Memory B cell (primary cell): ENCODE measurements around the gene CHP2.

Experiments
- ATAC-seq: fragments of 150-1000 bp; cut with Tn5 transposase; 2 replicates; pipeline ENCODE4 v1.10.0; 2021; ENCODE audit warnings: low read depth, mild to moderate bottlenecking, moderate library complexity
- DNase-seq, 2 donors: peaks; one replicate each; pipeline ENCODE4 v3.0.0; 2022; ENCODE audit warnings: low spot score in 2 of 2
- H3K27ac Mint-ChIP-seq: one replicate; pipeline ENCODE4 v1.8.0; 2022; ENCODE audit warnings: mild to moderate bottlenecking, moderate library complexity, mixed read lengths
- H3K27me3 Mint-ChIP-seq: one replicate; pipeline ENCODE4 v1.8.0; 2022; ENCODE audit warnings: mixed read lengths
- H3K36me3 Mint-ChIP-seq: one replicate; pipeline ENCODE4 v1.8.0; 2022; ENCODE audit warnings: mild to moderate bottlenecking, mixed read lengths
- H3K4me1 Mint-ChIP-seq: one replicate; pipeline ENCODE4 v1.8.0; 2022; ENCODE audit warnings: mixed read lengths
- H3K4me3 Mint-ChIP-seq: one replicate; pipeline ENCODE4 v1.8.0; 2022; ENCODE audit warnings: mild to moderate bottlenecking, moderate library complexity, mixed read lengths
- H3K9me3 Mint-ChIP-seq: one replicate; pipeline ENCODE4 v1.8.0; 2022; ENCODE audit warnings: mixed read lengths

The CHP2 gene

GRCh38 chr16:23765933-23766332 lies 11.1 kb downstream of the CHP2 start:
- no peaks in the 10 kb centered on the region for H3K4me1 Mint-ChIP-seq
- no peaks in the 10 kb centered on the region for H3K9me3 Mint-ChIP-seq
- no peak overlapping the region for H3K4me3 Mint-ChIP-seq
- ATAC-seq (no peak), DNase-seq (no peak)
- H3K27ac Mint-ChIP-seq = no peak overlapping the region
- no peaks in the 10 kb centered on the region for H3K36me3 Mint-ChIP-seq
- peaks cover 5% of the 10 kb centered on the region for H3K27me3 Mint-ChIP-seq

- DNase-seq (no peak), ATAC-seq (no peak)
- no peaks in the 10 kb centered on the region for H3K9me3 Mint-ChIP-seq
- no peaks in the 10 kb centered on the region for H3K36me3 Mint-ChIP-seq
- peaks cover under 1% of the 10 kb centered on the region for H3K27me3 Mint-ChIP-seq
- H3K4me1 Mint-ChIP-seq = peaks cover 5% of the 10 kb centered on the region
- no peak overlapping the region for H3K27ac Mint-ChIP-seq
- H3K4me3 Mint-ChIP-seq = no peak overlapping the region
Observed at GRCh38 chr16:23768581-23768980, 13.8 kb downstream of the CHP2 start.

GRCh38 chr16:23771027-23771426 lies 16.2 kb downstream of the CHP2 start:
- Mint-ChIP-seq H3K36me3 (no peaks in the 10 kb centered on the region), H3K27ac (no peak overlapping the region), H3K27me3 (peaks cover 1% of the 10 kb centered on the region), H3K4me3 (no peak overlapping the region), H3K4me1 (peaks cover 5% of the 10 kb centered on the region), H3K9me3 (no peaks in the 10 kb centered on the region)
- no peak for ATAC-seq
- DNase-seq = no peak

GRCh38 chr16:23771642-23772041 lies 16.8 kb downstream of the CHP2 start:
- H3K36me3 Mint-ChIP-seq = no peaks in the 10 kb centered on the region
- no peak overlapping the region for H3K4me3 Mint-ChIP-seq
- H3K9me3 Mint-ChIP-seq = no peaks in the 10 kb centered on the region
- ATAC-seq (peak; percentile 62), DNase-seq (no peak)
- peaks cover 1% of the 10 kb centered on the region for H3K27me3 Mint-ChIP-seq
- H3K27ac Mint-ChIP-seq = no peak overlapping the region
- peaks cover 5% of the 10 kb centered on the region for H3K4me1 Mint-ChIP-seq

GRCh38 chr16:23773339-23773738 lies 18.5 kb downstream of the CHP2 start:
- Mint-ChIP-seq H3K4me3 (no peak overlapping the region), H3K36me3 (no peaks in the 10 kb centered on the region), H3K27me3 (peaks cover 1% of the 10 kb centered on the region), H3K9me3 (no peaks in the 10 kb centered on the region), H3K27ac (no peak overlapping the region), H3K4me1 (peaks cover 5% of the 10 kb centered on the region)
- ATAC-seq (no peak), DNase-seq (no peak)

- H3K27ac Mint-ChIP-seq = no peak overlapping the region
- no peaks in the 10 kb centered on the region for H3K4me1 Mint-ChIP-seq
- no peaks in the 10 kb centered on the region for H3K9me3 Mint-ChIP-seq
- DNase-seq (no peak), ATAC-seq (no peak)
- H3K36me3 Mint-ChIP-seq = no peaks in the 10 kb centered on the region
- H3K27me3 Mint-ChIP-seq = peaks cover 12% of the 10 kb centered on the region
- H3K4me3 Mint-ChIP-seq = no peak overlapping the region
Observed at GRCh38 chr16:23781176-23781575, 26.4 kb downstream of the CHP2 start.

GRCh38 chr16:23784811-23785447 lies 30.1 kb downstream of the CHP2 start:
- no peaks in the 10 kb centered on the region for H3K9me3 Mint-ChIP-seq
- ATAC-seq = no peak
- H3K27me3 Mint-ChIP-seq = peaks cover 13% of the 10 kb centered on the region
- no peak overlapping the region for H3K27ac Mint-ChIP-seq
- no peak overlapping the region for H3K4me3 Mint-ChIP-seq
- H3K36me3 Mint-ChIP-seq = no peaks in the 10 kb centered on the region
- DNase-seq = no peak
- peaks cover 7% of the 10 kb centered on the region for H3K4me1 Mint-ChIP-seq

GRCh38 chr16:23785842-23786241 lies 31.0 kb downstream of the CHP2 start:
- no peak for ATAC-seq
- Mint-ChIP-seq H3K4me3 (no peak overlapping the region), H3K27me3 (peaks cover 13% of the 10 kb centered on the region), H3K27ac (no peak overlapping the region), H3K4me1 (peaks cover 7% of the 10 kb centered on the region), H3K36me3 (no peaks in the 10 kb centered on the region), H3K9me3 (no peaks in the 10 kb centered on the region)
- no peak for DNase-seq

GRCh38 chr16:23786964-23787561 lies 32.2 kb downstream of the CHP2 start:
- H3K9me3 Mint-ChIP-seq = no peaks in the 10 kb centered on the region
- no peak overlapping the region for H3K27ac Mint-ChIP-seq
- DNase-seq (no peak), ATAC-seq (no peak)
- H3K4me1 Mint-ChIP-seq = peaks cover 7% of the 10 kb centered on the region
- peaks cover 10% of the 10 kb centered on the region for H3K27me3 Mint-ChIP-seq
- no peak overlapping the region for H3K4me3 Mint-ChIP-seq
- H3K36me3 Mint-ChIP-seq = no peaks in the 10 kb centered on the region

- H3K27ac Mint-ChIP-seq = no peak overlapping the region
- peaks cover 5% of the 10 kb centered on the region for H3K27me3 Mint-ChIP-seq
- ATAC-seq (no peak), DNase-seq (no peak)
- H3K4me1 Mint-ChIP-seq = peaks cover 7% of the 10 kb centered on the region
- no peak overlapping the region for H3K4me3 Mint-ChIP-seq
- no peaks in the 10 kb centered on the region for H3K9me3 Mint-ChIP-seq
- H3K36me3 Mint-ChIP-seq = no peaks in the 10 kb centered on the region
Observed at GRCh38 chr16:23788685-23789084, 33.9 kb downstream of the CHP2 start.

GRCh38 chr16:23795378-23795777 lies 40.6 kb downstream of the CHP2 start:
- Mint-ChIP-seq H3K4me1 (peaks cover under 1% of the 10 kb centered on the region), H3K4me3 (no peak overlapping the region), H3K9me3 (no peaks in the 10 kb centered on the region), H3K36me3 (no peaks in the 10 kb centered on the region), H3K27ac (no peak overlapping the region), H3K27me3 (no peaks in the 10 kb centered on the region)
- DNase-seq (no peak), ATAC-seq (no peak)

- Mint-ChIP-seq H3K9me3 (no peaks in the 10 kb centered on the region), H3K36me3 (no peaks in the 10 kb centered on the region), H3K27ac (no peak overlapping the region), H3K27me3 (no peaks in the 10 kb centered on the region), H3K4me3 (no peak overlapping the region), H3K4me1 (peaks cover 8% of the 10 kb centered on the region)
- no peak for DNase-seq
- no peak for ATAC-seq
Observed at GRCh38 chr16:23796941-23797340, 42.1 kb downstream of the CHP2 start.

GRCh38 chr16:23801378-23801777 lies 46.6 kb downstream of the CHP2 start:
- Mint-ChIP-seq H3K27ac (no peak overlapping the region), H3K36me3 (no peaks in the 10 kb centered on the region), H3K27me3 (no peaks in the 10 kb centered on the region), H3K4me3 (no peak overlapping the region), H3K4me1 (peaks cover 18% of the 10 kb centered on the region), H3K9me3 (no peaks in the 10 kb centered on the region)
- DNase-seq (peak; percentile 71 to 74), ATAC-seq (peak; percentile 73)

- DNase-seq (no peak), ATAC-seq (no peak)
- no peaks in the 10 kb centered on the region for H3K36me3 Mint-ChIP-seq
- H3K4me1 Mint-ChIP-seq = peaks cover 26% of the 10 kb centered on the region
- H3K4me3 Mint-ChIP-seq = no peak overlapping the region
- no peaks in the 10 kb centered on the region for H3K9me3 Mint-ChIP-seq
- no peak overlapping the region for H3K27ac Mint-ChIP-seq
- no peaks in the 10 kb centered on the region for H3K27me3 Mint-ChIP-seq
Observed at GRCh38 chr16:23802776-23803175, 48.0 kb downstream of the CHP2 start.

- ATAC-seq (peak; percentile 72), DNase-seq (peak; percentile 68 to 71)
- Mint-ChIP-seq H3K27me3 (no peaks in the 10 kb centered on the region), H3K4me1 (peaks cover 26% of the 10 kb centered on the region), H3K36me3 (no peaks in the 10 kb centered on the region), H3K27ac (no peak overlapping the region), H3K4me3 (peak overlapping the region; percentile 63), H3K9me3 (no peaks in the 10 kb centered on the region)
Observed at GRCh38 chr16:23803591-23804123, 48.8 kb downstream of the CHP2 start.
